H1 (cell line): ENCODE results near the gene LRRC18. TPM values are rescaled to one million over a fixed set of nuclear protein-coding genes. Genes with fewer than 3 reads are reported as not detected.

Source experiments
- CEBPB ChIP-seq: IDR thresholded peaks from 2 replicates; pipeline ENCODE4 v1.6.1; 2012; ENCODE audit warnings: low read depth, low read length
- YY1 ChIP-seq: IDR thresholded peaks from 2 replicates; pipeline ENCODE4 v1.6.1; 2011; ENCODE audit warnings: low read depth, mild to moderate bottlenecking, low read length
- polyA plus RNA-seq, 7 experiments: library from polyadenylated mRNA; depleted of rRNA in 3 of 7; stranded (reverse) in 5 of 7; unstranded in 2 of 7; fragments of >200 nt in 5 of 7; fragments of 200-250 nt in 2 of 7; gene quantifications; 1 replicate in 5 of 7; 2 replicates in 1 of 7; 4 replicates in 1 of 7; pipeline versions ENCODE4 v1.2.1 to v1.2.3, GENCODE V29; 2011 to 2013; ENCODE audit warnings: missing spikeins in 2 of 7, mixed read lengths in 2 of 7
- total RNA-seq: library from RNA; stranded (reverse); fragmentation: NEBNext Ultra II Directional; extraction: Animal tissue kit (Norgen Biotek cat#: 25700); gene quantifications from 2 replicates; pipeline ENCODE4 v1.2.1, GENCODE V29; 2021

Gene LRRC18
- total and polyA plus RNA-seq, 2 of the 8 experiments (the other 6 are each of a cell fraction or from before 2014, with no cell fraction given), result not detected

GRCh38 chr10:48897441-48897790, 42.2 kb downstream of the LRRC18 start (continued):
- TF ChIP-seq YY1, result no peak
- no peak for TF ChIP-seq CEBPB
